Measurements from ENCODE around the gene BCAS3.

Gene BCAS3

DNA sequence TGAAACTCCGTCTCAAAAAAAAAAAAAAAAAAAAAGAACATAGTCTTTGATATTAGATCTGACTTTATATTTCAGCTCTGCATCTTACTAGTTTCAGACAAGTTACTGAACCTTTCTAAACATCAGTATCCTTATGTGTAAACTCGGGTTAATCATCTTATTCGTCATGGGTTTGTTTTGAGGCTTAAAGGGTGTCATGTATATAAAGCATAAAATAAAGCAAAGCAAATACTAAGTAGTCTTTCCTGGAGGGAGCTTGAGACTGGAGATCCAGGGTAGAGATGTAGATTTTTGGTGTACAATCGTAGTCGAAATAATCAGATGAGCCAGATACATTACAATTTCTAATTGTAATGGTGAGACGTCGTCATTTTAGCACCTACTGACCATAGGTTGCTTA, 7.8 kb downstream of the BCAS3 start:
- no peak overlapping the region for H2AFZ ChIP-seq (ENCODE audit: low read depth, low read length)
- no peak overlapping the region for H2BK12ac ChIP-seq (ENCODE audit: low read length in 2 of 2)

DNA sequence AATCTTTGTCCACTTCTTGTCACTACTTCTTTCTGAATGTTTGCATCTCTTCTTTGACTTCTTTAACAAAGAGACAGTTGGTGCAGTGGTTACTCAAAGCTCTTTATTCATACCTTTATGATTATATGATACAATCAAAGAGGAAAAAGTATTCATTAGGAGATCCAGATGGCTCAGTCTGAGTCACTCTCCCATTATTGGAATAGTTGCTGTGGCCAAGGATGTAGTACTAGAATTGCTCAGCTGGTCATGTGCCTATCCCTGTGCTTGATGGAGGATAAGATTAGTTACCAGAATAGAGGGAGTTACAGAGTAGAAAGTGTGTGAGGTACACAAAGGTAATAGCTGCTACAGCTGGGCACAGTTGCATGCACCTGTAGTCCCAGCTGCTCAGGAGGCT, 18.3 kb downstream of the BCAS3 start:
- Histone ChIP-seq H2BK5ac (ENCODE audit: low read depth, low read length, poor library complexity, severe bottlenecking) (no peak overlapping the region), H2BK15ac (ENCODE audit: low read depth, poor library complexity, severe bottlenecking) (no peak overlapping the region), H3K27me3 (ENCODE audit: control insufficient read depth in 1 of 2, insufficient read depth in 1 of 2, low read length in 2 of 2) (no peaks in the 10 kb centered on the region), H2BK120ac (ENCODE audit: low read depth, low read length) (no peak overlapping the region), H3K79me1 (replicated peaks; ENCODE audit: low read length, poor library complexity, severe bottlenecking) (no peaks in the 10 kb centered on the region), H3K27ac (ENCODE audit: low read length, poor library complexity, severe bottlenecking) (no peak overlapping the region), H3K9me3 (ENCODE audit: control insufficient read depth, low read length) (no peaks in the 10 kb centered on the region), H3K4me1 (ENCODE audit: control insufficient read depth, insufficient read depth, low read depth, low read length) (no peaks in the 10 kb centered on the region), H4K91ac (ENCODE audit: low read length) (no peak overlapping the region), H3K9ac (ENCODE audit: low read length) (no peak overlapping the region), H3K14ac (ENCODE audit: low read length in 2 of 2) (no peak overlapping the region), H3K18ac (ENCODE audit: low read depth in 1 of 2, low read length in 2 of 2) (no peak overlapping the region), H3K4me2 (ENCODE audit: low read length, poor library complexity, severe bottlenecking) (no peak overlapping the region), H2AFZ (ENCODE audit: low read depth, low read length) (no peak overlapping the region), H3K36me3 (ENCODE audit: control insufficient read depth in 1 of 2, insufficient read depth in 2 of 2, low read depth in 1 of 2, low read length in 2 of 2) (peaks cover 5 to 20% of the 10 kb centered on the region in 2 experiments), H2BK12ac (ENCODE audit: low read length in 2 of 2) (no peak overlapping the region), H3K4ac (ENCODE audit: low read depth in 1 of 2, low read length in 2 of 2) (no peak overlapping the region), H3K4me3 (ENCODE audit: insufficient read depth in 1 of 2, low read depth in 1 of 2, low read length in 2 of 2) (no peak overlapping the region), H4K8ac (ENCODE audit: low read length) (no peak overlapping the region), H2AK5ac (ENCODE audit: low read length, severe bottlenecking) (no peak overlapping the region), H3K23ac (ENCODE audit: low read length in 2 of 2) (no peak overlapping the region)
- no peak for DNase-seq

More for the DNA sequence above, 7.8 kb downstream of the BCAS3 start:
- Histone ChIP-seq H3K27me3 (ENCODE audit: control insufficient read depth in 1 of 2, insufficient read depth in 1 of 2, low read length in 2 of 2) (no peaks in the 10 kb centered on the region), H3K14ac (ENCODE audit: low read length in 2 of 2) (no peak overlapping the region), H3K36me3 (ENCODE audit: control insufficient read depth in 1 of 2, insufficient read depth in 2 of 2, low read depth in 1 of 2, low read length in 2 of 2) (peaks cover 9 to 63% of the 10 kb centered on the region in 2 experiments), H2AK5ac (ENCODE audit: low read length, severe bottlenecking) (no peak overlapping the region), H3K4me3 (ENCODE audit: insufficient read depth in 1 of 2, low read depth in 1 of 2, low read length in 2 of 2) (no peak overlapping the region), H3K9ac (ENCODE audit: low read length) (no peak overlapping the region), H4K91ac (ENCODE audit: low read length) (no peak overlapping the region), H2BK15ac (ENCODE audit: low read depth, poor library complexity, severe bottlenecking) (no peak overlapping the region), H3K4me2 (ENCODE audit: low read length, poor library complexity, severe bottlenecking) (no peak overlapping the region), H3K4ac (ENCODE audit: low read depth in 1 of 2, low read length in 2 of 2) (no peak overlapping the region), H3K79me1 (replicated peaks; ENCODE audit: low read length, poor library complexity, severe bottlenecking) (peaks cover 1% of the 10 kb centered on the region), H4K8ac (ENCODE audit: low read length) (no peak overlapping the region), H2BK120ac (ENCODE audit: low read depth, low read length) (no peak overlapping the region), H3K27ac (ENCODE audit: low read length, poor library complexity, severe bottlenecking) (no peak overlapping the region), H3K18ac (ENCODE audit: low read depth in 1 of 2, low read length in 2 of 2) (no peak overlapping the region), H2BK5ac (ENCODE audit: low read depth, low read length, poor library complexity, severe bottlenecking) (no peak overlapping the region), H3K4me1 (ENCODE audit: control insufficient read depth, insufficient read depth, low read depth, low read length) (no peaks in the 10 kb centered on the region), H3K9me3 (ENCODE audit: control insufficient read depth, low read length) (no peaks in the 10 kb centered on the region), H3K23ac (ENCODE audit: low read length in 2 of 2) (no peak overlapping the region)
- WGBS: 96% methylated on average over 5 of the region's 7 CpGs
- no peak for DNase-seq

DNA sequence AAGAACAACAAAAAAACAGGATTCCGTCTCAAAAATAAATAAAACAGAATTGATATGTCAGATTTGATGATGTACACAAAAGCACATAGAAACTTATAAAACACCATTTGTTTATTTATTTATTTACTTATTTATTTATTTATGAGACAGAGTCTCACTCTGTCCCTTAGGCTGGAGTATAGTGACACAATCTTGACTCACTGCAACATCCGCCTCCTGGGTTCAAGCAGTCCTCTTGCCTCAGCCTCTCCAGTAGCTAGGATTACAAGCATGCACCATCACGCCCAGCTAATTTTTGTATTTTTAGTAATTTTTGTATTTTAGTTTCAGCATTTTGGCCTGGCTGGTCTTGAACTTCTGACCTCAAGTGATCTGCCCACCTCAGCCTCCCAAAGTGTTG, 21.4 kb downstream of the BCAS3 start:
- Histone ChIP-seq H3K79me1 (replicated peaks; ENCODE audit: low read length, poor library complexity, severe bottlenecking) (no peaks in the 10 kb centered on the region), H4K91ac (ENCODE audit: low read length) (no peak overlapping the region), H4K8ac (ENCODE audit: low read length) (no peak overlapping the region), H2BK5ac (ENCODE audit: low read depth, low read length, poor library complexity, severe bottlenecking) (no peak overlapping the region), H2BK12ac (ENCODE audit: low read length in 2 of 2) (no peak overlapping the region), H3K4me1 (ENCODE audit: control insufficient read depth, insufficient read depth, low read depth, low read length) (no peaks in the 10 kb centered on the region), H3K18ac (ENCODE audit: low read depth in 1 of 2, low read length in 2 of 2) (no peak overlapping the region), H3K9ac (ENCODE audit: low read length) (no peak overlapping the region), H2BK15ac (ENCODE audit: low read depth, poor library complexity, severe bottlenecking) (no peak overlapping the region), H3K23ac (ENCODE audit: low read length in 2 of 2) (no peak overlapping the region), H3K4ac (ENCODE audit: low read depth in 1 of 2, low read length in 2 of 2) (no peak overlapping the region), H3K27ac (ENCODE audit: low read length, poor library complexity, severe bottlenecking) (no peak overlapping the region), H3K4me3 (ENCODE audit: insufficient read depth in 1 of 2, low read depth in 1 of 2, low read length in 2 of 2) (no peak overlapping the region), H3K14ac (ENCODE audit: low read length in 2 of 2) (no peak overlapping the region), H3K36me3 (ENCODE audit: control insufficient read depth in 1 of 2, insufficient read depth in 2 of 2, low read depth in 1 of 2, low read length in 2 of 2) (peaks cover 4 to 5% of the 10 kb centered on the region in 2 experiments), H2BK120ac (ENCODE audit: low read depth, low read length) (no peak overlapping the region), H2AK5ac (ENCODE audit: low read length, severe bottlenecking) (no peak overlapping the region), H3K4me2 (ENCODE audit: low read length, poor library complexity, severe bottlenecking) (no peak overlapping the region), H2AFZ (ENCODE audit: low read depth, low read length) (no peak overlapping the region), H3K9me3 (ENCODE audit: control insufficient read depth, low read length) (no peaks in the 10 kb centered on the region), H3K27me3 (ENCODE audit: control insufficient read depth in 1 of 2, insufficient read depth in 1 of 2, low read length in 2 of 2) (no peaks in the 10 kb centered on the region)
- WGBS: 100% methylated on average over 1 of the region's 3 CpGs
- no peak for DNase-seq

DNA sequence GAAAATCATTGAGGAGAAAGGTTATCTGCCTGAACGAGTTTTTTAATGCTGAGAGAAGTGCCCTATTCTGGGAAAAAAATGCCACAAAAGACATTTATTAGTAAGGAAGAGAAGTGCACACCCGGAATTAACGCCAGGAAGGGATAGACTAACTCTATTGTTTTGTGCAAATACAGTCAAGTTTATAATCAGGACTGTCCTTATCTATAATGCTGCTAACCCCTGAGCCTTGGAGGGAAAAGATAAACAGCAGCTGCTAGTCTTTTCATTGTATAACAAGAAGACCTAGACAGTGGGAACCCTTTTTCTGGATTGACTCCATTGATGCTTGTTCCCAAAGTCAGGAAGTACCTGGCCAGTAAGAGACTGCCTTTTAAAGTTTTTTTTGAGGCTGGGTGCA, 26.5 kb downstream of the BCAS3 start:
- no peak overlapping the region for H3K4me3 ChIP-seq (ENCODE audit: insufficient read depth in 1 of 2, low read depth in 1 of 2, low read length in 2 of 2)
- no peaks in the 10 kb centered on the region for H3K9me3 ChIP-seq (ENCODE audit: control insufficient read depth, low read length)
- H4K8ac ChIP-seq (ENCODE audit: low read length): no peak overlapping the region
- no peak overlapping the region for H2BK5ac ChIP-seq (ENCODE audit: low read depth, low read length, poor library complexity, severe bottlenecking)
- H2AK5ac ChIP-seq (ENCODE audit: low read length, severe bottlenecking): no peak overlapping the region
- H3K23ac ChIP-seq (ENCODE audit: low read length in 2 of 2): no peak overlapping the region
- no peak overlapping the region for H3K9ac ChIP-seq (ENCODE audit: low read length)
- peaks cover 0 to 9% of the 10 kb centered on the region in 2 experiments for H3K36me3 ChIP-seq (ENCODE audit: control insufficient read depth in 1 of 2, insufficient read depth in 2 of 2, low read depth in 1 of 2, low read length in 2 of 2)
- no peak overlapping the region for H2BK12ac ChIP-seq (ENCODE audit: low read length in 2 of 2)
- no peak overlapping the region for H3K14ac ChIP-seq (ENCODE audit: low read length in 2 of 2)
- no peak overlapping the region for H3K4me2 ChIP-seq (ENCODE audit: low read length, poor library complexity, severe bottlenecking)
- H3K18ac ChIP-seq (ENCODE audit: low read depth in 1 of 2, low read length in 2 of 2): no peak overlapping the region
- 61% methylated on average over 2 of the region's 3 CpGs for WGBS
- H3K27ac ChIP-seq (ENCODE audit: low read length, poor library complexity, severe bottlenecking): no peak overlapping the region
- no peak overlapping the region for H2BK15ac ChIP-seq (ENCODE audit: low read depth, poor library complexity, severe bottlenecking)
- H4K91ac ChIP-seq (ENCODE audit: low read length): no peak overlapping the region
- H2BK120ac ChIP-seq (ENCODE audit: low read depth, low read length): no peak overlapping the region
- H3K79me1 ChIP-seq (replicated peaks; ENCODE audit: low read length, poor library complexity, severe bottlenecking): no peaks in the 10 kb centered on the region
- H2AFZ ChIP-seq (ENCODE audit: low read depth, low read length): no peak overlapping the region
- no peak for DNase-seq
- no peaks in the 10 kb centered on the region for H3K27me3 ChIP-seq (ENCODE audit: control insufficient read depth in 1 of 2, insufficient read depth in 1 of 2, low read length in 2 of 2)
- H3K4ac ChIP-seq (ENCODE audit: low read depth in 1 of 2, low read length in 2 of 2): no peak overlapping the region
- H3K4me1 ChIP-seq (ENCODE audit: control insufficient read depth, insufficient read depth, low read depth, low read length): no peaks in the 10 kb centered on the region

Data from mesenchymal stem cell (in vitro differentiated cells and primary cell).